Measurements from ENCODE around the gene GABRR2. TPM values are rescaled to one million over a fixed set of nuclear protein-coding genes. Genes with fewer than 3 reads are reported as not detected.

The GABRR2 gene
- total and polyA plus RNA-seq, 2 donors from 2014 or later = 0.38 TPM; not detected in 1

- no peaks in the 10 kb centered on the region for H3K27me3 ChIP-seq (ENCODE audit: control insufficient read depth, insufficient read depth, low read length)
- H3K4me1 ChIP-seq (ENCODE audit: control insufficient read depth in 2 of 3, insufficient read depth in 2 of 3, low read depth in 1 of 3, low read length in 3 of 3) = no peaks in the 10 kb centered on the region
- FAIRE-seq (no peak), DNase-seq (no peak)
- no peaks in the 10 kb centered on the region for H3K9me3 ChIP-seq (ENCODE audit: control insufficient read depth in 2 of 3, insufficient read depth in 1 of 3, low read length in 3 of 3)
- no peak overlapping the region for H3K27ac ChIP-seq (ENCODE audit: low read depth in 2 of 2, low read length in 2 of 2)
- no peak for TF ChIP-seq CTCF (IDR thresholded peaks at IDR 0.05; ENCODE audit: borderline replicate concordance, extremely low read depth, insufficient read depth)
- H3K36me3 ChIP-seq (ENCODE audit: control insufficient read depth in 2 of 3, insufficient read depth in 3 of 3, low read length in 3 of 3) = no peaks in the 10 kb centered on the region
- no peak overlapping the region for H3K4me3 ChIP-seq (ENCODE audit: low read length in 3 of 3)
- H3K9ac ChIP-seq (ENCODE audit: low read length in 3 of 3) = no peak overlapping the region
- intact Hi-C loops (cut with DNase I) = no loop called here
Measured at GRCh38 chr6:89284081-89284480, 31.0 kb downstream of the GABRR2 start.

DNA sequence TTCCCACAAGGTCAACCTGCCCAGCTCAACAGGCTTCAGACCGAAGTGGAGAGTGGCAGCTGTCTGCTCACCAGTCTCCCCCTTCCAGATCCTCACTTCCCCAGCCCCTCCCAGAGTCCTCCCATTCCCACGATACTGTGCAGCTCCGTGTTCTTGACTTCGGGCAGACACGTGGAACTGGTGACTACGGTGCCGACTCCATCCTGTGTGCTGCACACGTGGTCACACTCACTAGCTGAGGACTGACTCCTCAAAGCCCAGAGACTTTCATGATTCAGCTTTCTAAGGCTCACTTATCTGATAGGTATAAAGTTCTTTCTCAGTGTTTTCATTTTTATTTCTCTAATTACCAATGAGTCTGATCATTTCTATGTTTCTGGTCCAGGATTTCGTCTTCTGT lies 32.4 kb downstream of the GABRR2 start:
- no peaks in the 10 kb centered on the region for H3K4me1 ChIP-seq (ENCODE audit: control insufficient read depth in 2 of 3, insufficient read depth in 2 of 3, low read depth in 1 of 3, low read length in 3 of 3)
- no peak overlapping the region for H3K9ac ChIP-seq (ENCODE audit: low read length in 3 of 3)
- DNase-seq = no peak
- no peak overlapping the region for H3K27ac ChIP-seq (ENCODE audit: low read depth in 2 of 2, low read length in 2 of 2)
- H3K36me3 ChIP-seq (ENCODE audit: control insufficient read depth in 2 of 3, insufficient read depth in 3 of 3, low read length in 3 of 3) = no peaks in the 10 kb centered on the region
- no peaks in the 10 kb centered on the region for H3K9me3 ChIP-seq (ENCODE audit: control insufficient read depth in 2 of 3, insufficient read depth in 1 of 3, low read length in 3 of 3)
- TF ChIP-seq CTCF (IDR thresholded peaks at IDR 0.05; ENCODE audit: borderline replicate concordance, extremely low read depth, insufficient read depth) = no peak
- no peak overlapping the region for H3K4me3 ChIP-seq (ENCODE audit: low read length in 3 of 3)
- H3K27me3 ChIP-seq (ENCODE audit: control insufficient read depth, insufficient read depth, low read length) = no peaks in the 10 kb centered on the region
- no peak for FAIRE-seq
- intact Hi-C loops (cut with DNase I) = no loop called here

DNA sequence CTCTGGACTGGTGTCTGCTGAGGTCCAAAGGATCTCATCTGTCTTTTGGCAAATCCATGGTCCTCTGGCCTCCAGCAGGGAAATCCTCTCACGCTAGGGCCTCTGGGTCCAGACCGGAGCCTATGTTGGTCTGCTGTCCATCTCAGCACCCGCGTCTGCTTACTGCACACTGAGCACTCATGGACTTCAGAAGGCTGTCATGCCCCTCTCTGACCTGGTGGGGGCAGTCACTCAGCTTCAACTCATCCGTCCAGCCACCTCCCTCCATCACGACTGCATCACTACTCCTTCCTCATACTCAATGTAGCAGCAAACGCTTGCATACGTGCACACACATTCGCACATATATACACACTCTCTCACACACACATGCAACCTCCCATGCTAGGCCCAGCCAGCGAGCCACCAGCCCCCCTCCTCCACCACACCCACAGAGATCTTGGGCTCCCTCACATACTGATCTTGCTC lies 33.3 kb downstream of the GABRR2 start:
- FAIRE-seq = no peak
- Histone ChIP-seq H3K27me3 (ENCODE audit: control insufficient read depth, insufficient read depth, low read length) (no peaks in the 10 kb centered on the region), H3K36me3 (ENCODE audit: control insufficient read depth in 2 of 3, insufficient read depth in 3 of 3, low read length in 3 of 3) (no peaks in the 10 kb centered on the region), H3K27ac (ENCODE audit: low read depth in 2 of 2, low read length in 2 of 2) (no peak overlapping the region), H3K4me1 (ENCODE audit: control insufficient read depth in 2 of 3, insufficient read depth in 2 of 3, low read depth in 1 of 3, low read length in 3 of 3) (no peaks in the 10 kb centered on the region), H3K9ac (ENCODE audit: low read length in 3 of 3) (no peak overlapping the region), H3K9me3 (ENCODE audit: control insufficient read depth in 2 of 3, insufficient read depth in 1 of 3, low read length in 3 of 3) (no peaks in the 10 kb centered on the region), H3K4me3 (ENCODE audit: low read length in 3 of 3) (no peak overlapping the region)
- peak; percentile 23 for TF ChIP-seq CTCF (IDR thresholded peaks at IDR 0.05; ENCODE audit: borderline replicate concordance, extremely low read depth, insufficient read depth)
- peak in 1 of 5 donors; percentile 27 for DNase-seq
- intact Hi-C loops (cut with DNase I) = no loop called here

GRCh38 chr6:89278956-89279355 lies 36.1 kb downstream of the GABRR2 start:
- no peak for DNase-seq
- no peaks in the 10 kb centered on the region for H3K27me3 ChIP-seq (ENCODE audit: control insufficient read depth, insufficient read depth, low read length)
- H3K36me3 ChIP-seq (ENCODE audit: control insufficient read depth in 2 of 3, insufficient read depth in 3 of 3, low read length in 3 of 3) = no peaks in the 10 kb centered on the region
- no peaks in the 10 kb centered on the region for H3K4me1 ChIP-seq (ENCODE audit: control insufficient read depth in 2 of 3, insufficient read depth in 2 of 3, low read depth in 1 of 3, low read length in 3 of 3)
- no peak overlapping the region for H3K9ac ChIP-seq (ENCODE audit: low read length in 3 of 3)
- no peak overlapping the region for H3K4me3 ChIP-seq (ENCODE audit: low read length in 3 of 3)
- no peak for TF ChIP-seq CTCF (IDR thresholded peaks at IDR 0.05; ENCODE audit: borderline replicate concordance, extremely low read depth, insufficient read depth)
- FAIRE-seq = no peak
- H3K27ac ChIP-seq (ENCODE audit: low read depth in 2 of 2, low read length in 2 of 2) = no peak overlapping the region
- intact Hi-C loops (cut with DNase I) = no loop called here
- H3K9me3 ChIP-seq (ENCODE audit: control insufficient read depth in 2 of 3, insufficient read depth in 1 of 3, low read length in 3 of 3) = no peaks in the 10 kb centered on the region
